ENCODE measurements around the gene PEX11G. TPM values are rescaled to one million over a fixed set of nuclear protein-coding genes. Genes with fewer than 3 reads are reported as not detected.

The PEX11G gene
- total and polyA plus RNA-seq, 9 of the 15 experiments (the other 6 are each of a cell fraction or from before 2014, with no cell fraction given), result 0.07 to 3.2 (median 0.70) TPM; not detected in 1

DNA sequence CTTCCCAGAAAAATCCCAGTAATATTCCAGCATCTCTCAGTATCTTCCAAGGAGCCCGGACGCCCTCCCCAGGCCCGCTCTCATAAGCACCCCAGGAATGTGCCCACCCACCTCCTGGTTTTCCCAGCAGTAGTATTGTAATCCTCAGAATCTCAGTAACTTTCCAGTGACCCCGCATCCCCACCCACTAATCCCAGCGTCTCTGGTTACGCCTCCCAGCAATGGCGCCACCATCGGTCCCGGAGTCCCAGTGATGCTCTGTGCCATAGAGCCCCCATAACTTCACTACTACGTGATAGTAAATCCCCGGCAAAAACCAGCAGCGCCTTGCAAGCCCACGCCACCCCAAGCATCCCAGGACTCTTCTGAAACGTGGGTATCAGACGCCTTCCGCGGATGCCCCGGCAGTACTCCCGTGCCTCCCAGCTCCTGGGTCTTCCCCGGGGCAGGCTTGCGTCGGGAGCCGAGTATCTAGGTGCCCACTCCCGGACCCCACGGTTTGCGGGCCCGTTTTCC lies 45.8 kb upstream of the PEX11G start (continued):
- TF ChIP-seq, protein P1, sequence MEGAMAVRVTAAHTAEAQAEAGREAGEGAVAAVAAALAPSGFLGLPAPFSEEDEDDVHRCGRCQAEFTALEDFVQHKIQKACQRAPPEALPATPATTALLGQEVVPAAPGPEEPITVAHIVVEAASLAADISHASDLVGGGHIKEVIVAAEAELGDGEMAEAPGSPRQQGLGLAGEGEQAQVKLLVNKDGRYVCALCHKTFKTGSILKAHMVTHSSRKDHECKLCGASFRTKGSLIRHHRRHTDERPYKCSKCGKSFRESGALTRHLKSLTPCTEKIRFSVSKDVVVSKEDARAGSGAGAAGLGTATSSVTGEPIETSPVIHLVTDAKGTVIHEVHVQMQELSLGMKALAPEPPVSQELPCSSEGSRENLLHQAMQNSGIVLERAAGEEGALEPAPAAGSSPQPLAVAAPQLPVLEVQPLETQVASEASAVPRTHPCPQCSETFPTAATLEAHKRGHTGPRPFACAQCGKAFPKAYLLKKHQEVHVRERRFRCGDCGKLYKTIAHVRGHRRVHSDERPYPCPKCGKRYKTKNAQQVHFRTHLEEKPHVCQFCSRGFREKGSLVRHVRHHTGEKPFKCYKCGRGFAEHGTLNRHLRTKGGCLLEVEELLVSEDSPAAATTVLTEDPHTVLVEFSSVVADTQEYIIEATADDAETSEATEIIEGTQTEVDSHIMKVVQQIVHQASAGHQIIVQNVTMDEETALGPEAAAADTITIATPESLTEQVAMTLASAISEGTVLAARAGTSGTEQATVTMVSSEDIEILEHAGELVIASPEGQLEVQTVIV (CRISPR knock-in tag; IDR thresholded peaks at IDR 0.05; ENCODE audit: borderline replicate concordance), result no peak
- TF ChIP-seq, protein P2, sequence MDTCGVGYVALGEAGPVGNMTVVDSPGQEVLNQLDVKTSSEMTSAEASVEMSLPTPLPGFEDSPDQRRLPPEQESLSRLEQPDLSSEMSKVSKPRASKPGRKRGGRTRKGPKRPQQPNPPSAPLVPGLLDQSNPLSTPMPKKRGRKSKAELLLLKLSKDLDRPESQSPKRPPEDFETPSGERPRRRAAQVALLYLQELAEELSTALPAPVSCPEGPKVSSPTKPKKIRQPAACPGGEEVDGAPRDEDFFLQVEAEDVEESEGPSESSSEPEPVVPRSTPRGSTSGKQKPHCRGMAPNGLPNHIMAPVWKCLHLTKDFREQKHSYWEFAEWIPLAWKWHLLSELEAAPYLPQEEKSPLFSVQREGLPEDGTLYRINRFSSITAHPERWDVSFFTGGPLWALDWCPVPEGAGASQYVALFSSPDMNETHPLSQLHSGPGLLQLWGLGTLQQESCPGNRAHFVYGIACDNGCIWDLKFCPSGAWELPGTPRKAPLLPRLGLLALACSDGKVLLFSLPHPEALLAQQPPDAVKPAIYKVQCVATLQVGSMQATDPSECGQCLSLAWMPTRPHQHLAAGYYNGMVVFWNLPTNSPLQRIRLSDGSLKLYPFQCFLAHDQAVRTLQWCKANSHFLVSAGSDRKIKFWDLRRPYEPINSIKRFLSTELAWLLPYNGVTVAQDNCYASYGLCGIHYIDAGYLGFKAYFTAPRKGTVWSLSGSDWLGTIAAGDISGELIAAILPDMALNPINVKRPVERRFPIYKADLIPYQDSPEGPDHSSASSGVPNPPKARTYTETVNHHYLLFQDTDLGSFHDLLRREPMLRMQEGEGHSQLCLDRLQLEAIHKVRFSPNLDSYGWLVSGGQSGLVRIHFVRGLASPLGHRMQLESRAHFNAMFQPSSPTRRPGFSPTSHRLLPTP (IDR thresholded peaks at IDR 0.05; ENCODE audit: borderline replicate concordance, extremely low read depth, insufficient read length), result no peak
- peak; percentile 28 to 79 (median 58) for TF ChIP-seq YY1 (IDR thresholded peaks at IDR 0.05; ENCODE audit: borderline replicate concordance in 1 of 3, control insufficient read depth in 1 of 3, extremely low read depth in 1 of 3, insufficient read depth in 3 of 3, insufficient read length in 1 of 3, insufficient replicate concordance in 2 of 3, low read depth in 1 of 3, low read length in 2 of 3)
- TF ChIP-seq MTA1 (IDR thresholded peaks at IDR 0.05; ENCODE audit: borderline replicate concordance), result no peak
- no peak for TF ChIP-seq ZNF143 (CRISPR knock-in tag; IDR thresholded peaks at IDR 0.05)
- peak; percentile 2; the same call in 1 of the 2 replicates for TF ChIP-seq PHF8 (IDR thresholded peaks at IDR 0.05; ENCODE audit: borderline replicate concordance, low read length)
- TF ChIP-seq ETV5 (CRISPR knock-in tag; IDR thresholded peaks at IDR 0.05; ENCODE audit: low read depth), result peak; percentile 7; the same call in 1 of the 2 replicates
- TF ChIP-seq, protein P3, sequence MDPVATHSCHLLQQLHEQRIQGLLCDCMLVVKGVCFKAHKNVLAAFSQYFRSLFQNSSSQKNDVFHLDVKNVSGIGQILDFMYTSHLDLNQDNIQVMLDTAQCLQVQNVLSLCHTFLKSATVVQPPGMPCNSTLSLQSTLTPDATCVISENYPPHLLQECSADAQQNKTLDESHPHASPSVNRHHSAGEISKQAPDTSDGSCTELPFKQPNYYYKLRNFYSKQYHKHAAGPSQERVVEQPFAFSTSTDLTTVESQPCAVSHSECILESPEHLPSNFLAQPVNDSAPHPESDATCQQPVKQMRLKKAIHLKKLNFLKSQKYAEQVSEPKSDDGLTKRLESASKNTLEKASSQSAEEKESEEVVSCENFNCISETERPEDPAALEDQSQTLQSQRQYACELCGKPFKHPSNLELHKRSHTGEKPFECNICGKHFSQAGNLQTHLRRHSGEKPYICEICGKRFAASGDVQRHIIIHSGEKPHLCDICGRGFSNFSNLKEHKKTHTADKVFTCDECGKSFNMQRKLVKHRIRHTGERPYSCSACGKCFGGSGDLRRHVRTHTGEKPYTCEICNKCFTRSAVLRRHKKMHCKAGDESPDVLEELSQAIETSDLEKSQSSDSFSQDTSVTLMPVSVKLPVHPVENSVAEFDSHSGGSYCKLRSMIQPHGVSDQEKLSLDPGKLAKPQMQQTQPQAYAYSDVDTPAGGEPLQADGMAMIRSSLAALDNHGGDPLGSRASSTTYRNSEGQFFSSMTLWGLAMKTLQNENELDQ (CRISPR knock-in tag; IDR thresholded peaks at IDR 0.05; ENCODE audit: borderline replicate concordance), result no peak
- TF ChIP-seq ZBTB7A (IDR thresholded peaks at IDR 0.05; ENCODE audit: borderline replicate concordance, control insufficient read depth, low read depth, low read length), result peak; percentile 0; the same call in 1 of the 2 replicates
- TF ChIP-seq, protein P4, sequence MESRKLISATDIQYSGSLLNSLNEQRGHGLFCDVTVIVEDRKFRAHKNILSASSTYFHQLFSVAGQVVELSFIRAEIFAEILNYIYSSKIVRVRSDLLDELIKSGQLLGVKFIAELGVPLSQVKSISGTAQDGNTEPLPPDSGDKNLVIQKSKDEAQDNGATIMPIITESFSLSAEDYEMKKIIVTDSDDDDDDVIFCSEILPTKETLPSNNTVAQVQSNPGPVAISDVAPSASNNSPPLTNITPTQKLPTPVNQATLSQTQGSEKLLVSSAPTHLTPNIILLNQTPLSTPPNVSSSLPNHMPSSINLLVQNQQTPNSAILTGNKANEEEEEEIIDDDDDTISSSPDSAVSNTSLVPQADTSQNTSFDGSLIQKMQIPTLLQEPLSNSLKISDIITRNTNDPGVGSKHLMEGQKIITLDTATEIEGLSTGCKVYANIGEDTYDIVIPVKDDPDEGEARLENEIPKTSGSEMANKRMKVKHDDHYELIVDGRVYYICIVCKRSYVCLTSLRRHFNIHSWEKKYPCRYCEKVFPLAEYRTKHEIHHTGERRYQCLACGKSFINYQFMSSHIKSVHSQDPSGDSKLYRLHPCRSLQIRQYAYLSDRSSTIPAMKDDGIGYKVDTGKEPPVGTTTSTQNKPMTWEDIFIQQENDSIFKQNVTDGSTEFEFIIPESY (CRISPR knock-in tag; IDR thresholded peaks at IDR 0.05), result no peak
- no peak for TF ChIP-seq KDM2B (CRISPR knock-in tag; IDR thresholded peaks at IDR 0.05)
- 0 out of 2 replicates have a peak, but pooled peaks have one; percentile 30 for TF ChIP-seq ZNF232 (CRISPR knock-in tag; IDR thresholded peaks at IDR 0.05)
- TF ChIP-seq RCOR1 (IDR thresholded peaks at IDR 0.05; ENCODE audit: borderline replicate concordance in 1 of 2, low read depth in 2 of 2, low read length in 2 of 2), result peak in 1 of 2 experiments; percentile 43; a peak in 1 of 4 replicates
- no peak for TF ChIP-seq SP2 (IDR thresholded peaks at IDR 0.05; ENCODE audit: extremely low read depth, low read depth, low read length, poor library complexity, severe bottlenecking)
- TF ChIP-seq ATF7 (IDR thresholded peaks at IDR 0.05), result 0 out of 2 replicates have a peak, but pooled peaks have one; percentile 15

Measured in K562 (cell line).